ENCODE measurements around the gene MXRA7.

MXRA7 gene

DNA sequence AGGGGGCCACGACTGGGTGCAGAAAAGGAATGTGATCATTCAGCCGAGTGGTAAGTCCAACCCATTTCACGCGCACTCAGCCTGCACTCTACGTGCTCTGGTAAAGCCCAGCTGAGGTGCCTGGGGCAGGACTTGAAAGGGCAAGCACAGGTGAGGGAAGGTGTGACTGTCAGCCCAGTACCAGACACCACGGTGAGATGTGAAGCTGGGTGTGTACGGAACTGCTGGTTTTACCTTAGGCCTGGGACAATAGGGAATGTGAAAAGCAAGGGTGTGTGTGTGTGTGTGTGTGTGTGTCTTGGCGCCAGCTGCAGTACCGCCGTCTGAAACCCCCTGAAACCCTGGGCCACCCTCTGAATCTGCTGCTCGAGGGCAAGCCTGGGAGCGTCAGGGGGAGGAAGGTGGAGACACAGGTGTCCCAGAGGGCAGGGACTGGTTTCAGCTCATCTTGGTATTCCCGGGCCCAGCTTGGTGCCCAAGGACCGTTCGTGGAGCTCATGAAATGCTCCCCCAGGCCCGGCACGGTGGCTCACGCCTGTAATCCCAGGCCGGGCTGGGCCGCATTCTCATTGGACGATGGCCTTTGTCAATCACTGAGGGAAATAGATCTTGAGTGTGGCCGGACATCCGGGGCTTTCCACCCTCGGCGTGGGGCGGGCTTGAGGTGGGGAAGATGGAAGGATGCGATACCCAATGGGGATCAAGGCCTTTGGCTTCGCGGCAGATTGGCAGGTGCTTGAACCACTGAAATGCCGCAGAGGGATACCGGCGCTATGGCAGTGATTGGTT lies 39.4 kb downstream of the MXRA7 start:
- Histone ChIP-seq H3K4me1 (peaks cover 17 to 40% (median 27%) of the 10 kb centered on the region in 10 experiments), H4K20me1 (no peaks in the 10 kb centered on the region), H3K9ac (peak overlapping the region; percentile 74 to 85 (median 82)), H3K36me3 (no peaks in the 10 kb centered on the region), H3K4me2 (peak overlapping the region; percentile 63 to 96 (median 87)), H3K27ac (peak overlapping the region; percentile 64 to 86 (median 79)), H3K4me3 (peak overlapping the region; percentile 64 to 78 (median 71)), H3K9me3 (replicated peaks in 1 of 11) (peaks cover 0 to 20% (median 8%) of the 10 kb centered on the region in 11 experiments; a peak in 11 of 22 replicates), H3K27me3 (no peaks in the 10 kb centered on the region)
- TF ChIP-seq Cebpa-rat (IDR thresholded peaks at IDR 0.05): no peak

- peaks cover 17 to 40% (median 27%) of the 10 kb centered on the region in 10 experiments for H3K4me1 ChIP-seq
- H4K20me1 ChIP-seq: no peaks in the 10 kb centered on the region
- peak overlapping the region; percentile 55 to 89 (median 80); a peak in 21 of 22 replicates for H3K4me2 ChIP-seq
- H3K27me3 ChIP-seq: no peaks in the 10 kb centered on the region
- no peaks in the 10 kb centered on the region for H3K36me3 ChIP-seq
- H3K9me3 ChIP-seq (replicated peaks in 1 of 11): peaks cover 0 to 20% (median 8%) of the 10 kb centered on the region in 11 experiments; a peak in 11 of 22 replicates
- no peak for TF ChIP-seq Cebpa-rat (IDR thresholded peaks at IDR 0.05)
- H3K4me3 ChIP-seq: peak overlapping the region in 4 of 10 experiments; percentile 49 to 72 (median 68); a peak in 7 of 20 replicates
- H3K9ac ChIP-seq: peak overlapping the region in 2 of 11 experiments; percentile 68 to 79; a peak in 2 of 22 replicates
- H3K27ac ChIP-seq: peak overlapping the region in 6 of 11 experiments; percentile 75 to 86 (median 84); a peak in 9 of 22 replicates
These were observed 40.0 kb downstream of the MXRA7 start for GRCh38 chr17:76670718-76671122.

GRCh38 chr17:76670020-76670717 lies 40.6 kb downstream of the MXRA7 start:
- Histone ChIP-seq H3K4me2 (no peak overlapping the region; a peak in 1 of 22 replicates), H3K27ac (no peak overlapping the region), H3K36me3 (no peaks in the 10 kb centered on the region), H3K27me3 (no peaks in the 10 kb centered on the region), H3K4me1 (peaks cover 17 to 40% (median 27%) of the 10 kb centered on the region in 10 experiments), H3K4me3 (no peak overlapping the region), H3K9me3 (replicated peaks in 1 of 11) (peaks cover 0 to 20% (median 8%) of the 10 kb centered on the region in 11 experiments; a peak in 11 of 22 replicates), H4K20me1 (no peaks in the 10 kb centered on the region), H3K9ac (no peak overlapping the region)
- TF ChIP-seq Cebpa-rat (IDR thresholded peaks at IDR 0.05): no peak

DNA sequence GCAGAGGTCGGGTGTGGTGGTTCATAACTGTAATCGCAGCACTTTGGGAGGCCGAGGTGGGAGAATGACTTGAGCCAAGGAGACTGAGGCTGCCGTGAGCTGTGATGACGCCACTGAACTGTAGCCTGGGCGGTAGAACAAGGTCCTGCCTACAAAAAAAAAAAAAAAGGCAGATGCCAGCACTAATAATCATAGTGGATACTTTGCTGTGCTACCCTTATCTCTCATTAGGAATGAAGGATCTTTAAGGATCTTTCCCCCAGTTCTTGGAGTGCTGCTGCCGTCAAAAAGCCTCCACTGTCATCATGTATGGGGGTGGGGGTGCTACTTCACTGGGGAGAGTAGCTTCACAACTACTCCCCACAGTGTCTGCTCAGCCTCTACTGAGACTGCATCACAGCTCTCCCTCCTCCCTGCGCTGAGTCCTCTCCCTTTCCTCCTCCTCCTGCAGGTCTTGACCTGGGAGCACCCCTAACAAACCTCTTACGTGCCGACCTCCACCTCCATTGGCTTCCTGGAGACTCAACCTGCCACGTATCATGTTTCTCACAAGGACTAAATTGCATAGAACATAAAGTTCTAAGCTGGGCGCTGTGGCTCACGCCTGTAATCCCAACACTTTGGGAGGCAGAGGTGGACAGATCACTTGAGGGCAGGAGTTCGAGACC lies 42.8 kb downstream of the MXRA7 start:
- H3K4me1 ChIP-seq: peaks cover 14 to 29% (median 20%) of the 10 kb centered on the region in 10 experiments
- H3K27ac ChIP-seq: no peak overlapping the region
- no peaks in the 10 kb centered on the region for H4K20me1 ChIP-seq
- no peak overlapping the region for H3K9ac ChIP-seq
- TF ChIP-seq Cebpa-rat (IDR thresholded peaks at IDR 0.05): no peak
- H3K4me3 ChIP-seq: no peak overlapping the region
- no peak overlapping the region for H3K4me2 ChIP-seq
- H3K27me3 ChIP-seq: no peaks in the 10 kb centered on the region
- no peaks in the 10 kb centered on the region for H3K36me3 ChIP-seq
- H3K9me3 ChIP-seq (replicated peaks in 1 of 11): peaks cover 0 to 15% (median 8%) of the 10 kb centered on the region in 11 experiments; a peak in 11 of 22 replicates

- Histone ChIP-seq H3K9ac (no peak overlapping the region), H3K27me3 (no peaks in the 10 kb centered on the region), H3K27ac (no peak overlapping the region), H4K20me1 (no peaks in the 10 kb centered on the region), H3K4me3 (no peak overlapping the region), H3K9me3 (replicated peaks in 1 of 11) (peaks cover 0 to 15% (median 8%) of the 10 kb centered on the region in 11 experiments; a peak in 11 of 22 replicates), H3K4me2 (no peak overlapping the region), H3K4me1 (peaks cover 9 to 24% (median 15%) of the 10 kb centered on the region in 10 experiments), H3K36me3 (no peaks in the 10 kb centered on the region)
- TF ChIP-seq Cebpa-rat (IDR thresholded peaks at IDR 0.05): no peak
These were observed 43.3 kb downstream of the MXRA7 start for GRCh38 chr17:76667491-76667755.

DNA sequence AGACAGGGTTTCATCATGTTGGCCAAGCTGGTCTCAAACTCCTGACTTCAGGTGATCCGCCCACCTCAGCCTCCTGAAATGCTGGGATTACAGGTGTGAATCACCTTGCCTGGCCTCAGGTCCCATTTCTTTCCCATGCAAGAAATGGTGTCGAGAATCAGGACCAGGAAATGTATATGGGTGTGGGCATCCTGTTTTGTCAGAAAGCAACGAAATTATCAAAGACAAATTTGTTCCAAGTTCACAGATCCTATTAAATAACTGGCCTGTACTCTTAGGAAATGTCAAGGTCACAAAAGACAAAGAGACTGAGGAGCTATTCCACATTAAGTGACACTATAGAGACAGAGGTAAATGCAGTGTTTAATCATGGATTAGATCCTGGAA lies 50.1 kb downstream of the MXRA7 start:
- H3K4me2 ChIP-seq: peak overlapping the region; percentile 52 to 89 (median 63); a peak in 21 of 22 replicates

GRCh38 chr17:76659928-76660655 lies 50.7 kb downstream of the MXRA7 start:
- H3K9ac ChIP-seq: peak overlapping the region in 5 of 11 experiments; percentile 2 to 36 (median 20); a peak in 5 of 22 replicates
- H3K4me3 ChIP-seq: no peak overlapping the region
- peak overlapping the region in 7 of 11 experiments; percentile 12 to 58 (median 38); a peak in 8 of 22 replicates for H3K27ac ChIP-seq
- no peaks in the 10 kb centered on the region for H4K20me1 ChIP-seq
- peaks cover 14 to 36% (median 22%) of the 10 kb centered on the region in 10 experiments for H3K4me1 ChIP-seq
- no peaks in the 10 kb centered on the region for H3K9me3 ChIP-seq (replicated peaks in 1 of 11)
- peak overlapping the region; percentile 52 to 89 (median 63) for H3K4me2 ChIP-seq
- TF ChIP-seq Cebpa-rat (IDR thresholded peaks at IDR 0.05): no peak
- no peaks in the 10 kb centered on the region for H3K36me3 ChIP-seq
- no peaks in the 10 kb centered on the region for H3K27me3 ChIP-seq

More for the DNA sequence above, 50.1 kb downstream of the MXRA7 start:
- H3K27me3 ChIP-seq: no peaks in the 10 kb centered on the region
- TF ChIP-seq Cebpa-rat (IDR thresholded peaks at IDR 0.05): no peak
- no peaks in the 10 kb centered on the region for H3K36me3 ChIP-seq
- no peak overlapping the region for H3K9ac ChIP-seq
- H3K9me3 ChIP-seq (replicated peaks in 1 of 11): no peaks in the 10 kb centered on the region
- H3K4me1 ChIP-seq: peaks cover 14 to 36% (median 22%) of the 10 kb centered on the region in 10 experiments
- H4K20me1 ChIP-seq: no peaks in the 10 kb centered on the region
- H3K27ac ChIP-seq: peak overlapping the region in 2 of 11 experiments; percentile 38 to 58; a peak in 2 of 22 replicates
- H3K4me3 ChIP-seq: no peak overlapping the region

GRCh38 chr17:76658242-76658662 lies 52.5 kb downstream of the MXRA7 start:
- H3K27me3 ChIP-seq: no peaks in the 10 kb centered on the region
- H3K27ac ChIP-seq: peak overlapping the region in 2 of 11 experiments; percentile 17 to 39; a peak in 2 of 22 replicates
- H3K4me3 ChIP-seq: no peak overlapping the region
- peaks cover 0 to 2% (median under 1%) of the 10 kb centered on the region in 11 experiments; a peak in 6 of 22 replicates for H3K9me3 ChIP-seq (replicated peaks in 1 of 11)
- no peak overlapping the region for H3K9ac ChIP-seq
- H4K20me1 ChIP-seq: no peaks in the 10 kb centered on the region
- peak overlapping the region in 4 of 11 experiments; percentile 5 to 89 (median 19); a peak in 3 of 22 replicates for H3K4me2 ChIP-seq
- no peaks in the 10 kb centered on the region for H3K36me3 ChIP-seq
- H3K4me1 ChIP-seq: peaks cover 14 to 30% (median 22%) of the 10 kb centered on the region in 10 experiments
- no peak for TF ChIP-seq Cebpa-rat (IDR thresholded peaks at IDR 0.05)

Data from BLaER1 treated with 17β-estradiol and CSF1 and Interleukin-3, amounts not matched to agents 10 nM and 100 nM (cell line).